ENCODE data around the gene OR7G3.

Gene OR7G3

DNA sequence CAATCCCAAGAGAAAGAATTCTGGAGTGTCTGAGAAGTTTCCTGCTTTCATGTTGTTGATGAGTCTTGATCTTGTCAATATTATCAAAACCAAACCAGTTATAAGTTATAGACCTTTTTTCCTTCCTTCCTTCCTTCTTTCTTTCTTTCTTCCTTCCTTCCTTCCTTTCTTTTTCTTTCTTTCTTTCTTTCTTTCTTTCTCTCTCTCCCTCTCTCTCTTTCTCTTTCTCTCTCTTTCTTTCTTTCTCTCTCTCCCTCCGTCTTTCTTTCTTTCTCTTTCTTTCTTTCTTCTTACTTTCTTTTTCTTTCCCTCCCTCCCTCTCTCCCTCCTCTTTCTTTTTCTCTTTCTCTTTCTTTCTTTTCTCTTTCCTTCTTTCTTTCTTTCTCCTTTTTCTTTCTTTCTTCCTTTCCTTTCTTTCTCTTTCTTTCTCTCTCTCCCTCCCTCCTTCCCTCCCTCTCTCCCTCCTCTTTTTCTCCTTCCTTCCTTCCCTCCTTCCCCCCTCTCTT lies at the start of gene OR7G3:
Gene OR7G3, minus strand, starts transcription at position 51 of the 506 bp plus-strand sequence. Its CDS starts 0 bp downstream, at position 51.
- no peak for DNase-seq

DNA sequence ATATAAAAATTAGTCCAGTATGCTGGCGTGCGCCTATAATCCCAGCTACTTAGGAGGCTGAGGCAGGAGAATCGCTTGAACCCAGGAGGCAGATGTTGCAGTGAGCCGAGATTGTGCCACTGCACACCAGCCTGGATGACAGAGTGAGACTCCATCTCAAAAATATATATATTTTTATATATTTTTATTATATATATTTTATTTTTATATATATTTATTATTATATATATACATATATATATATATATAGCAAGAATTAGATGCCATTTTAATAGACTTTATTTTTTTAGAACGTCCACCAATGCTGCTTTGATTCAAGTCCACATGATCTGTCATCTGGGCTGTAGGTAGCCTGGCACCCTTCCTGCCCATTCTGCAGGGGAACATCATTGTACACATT lies 48.6 kb upstream of the OR7G3 start:
- DNase-seq: no peak

DNA sequence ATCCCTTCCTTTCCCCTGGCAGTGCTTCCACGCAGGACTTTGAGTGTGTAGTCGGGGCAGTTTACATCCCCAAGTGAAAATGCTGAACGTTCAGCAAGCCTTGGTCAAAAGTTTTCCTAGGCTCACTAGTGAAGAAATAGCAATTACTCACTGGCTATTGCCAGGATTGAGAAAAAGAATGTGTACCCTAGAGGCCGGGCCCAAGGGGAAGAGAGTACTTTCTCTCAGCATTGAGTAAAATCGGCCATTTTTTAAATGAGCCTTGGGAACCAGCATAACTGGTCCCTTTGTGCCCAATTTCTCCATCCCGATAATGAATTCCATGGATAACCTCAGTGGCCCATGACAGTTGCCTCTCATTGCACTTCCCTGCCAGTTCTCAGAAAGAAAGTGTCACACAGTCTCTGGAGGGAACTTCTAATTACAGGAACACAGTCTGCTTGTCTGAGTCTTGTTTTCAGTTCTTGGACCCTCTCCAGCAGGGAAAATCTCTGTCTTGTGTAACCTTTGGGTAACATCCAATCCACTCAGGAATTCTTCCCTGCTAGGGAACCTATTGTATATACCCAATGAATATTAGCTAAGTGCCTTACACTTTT lies 44.7 kb upstream of the OR7G3 start:
- no peak for DNase-seq

DNA sequence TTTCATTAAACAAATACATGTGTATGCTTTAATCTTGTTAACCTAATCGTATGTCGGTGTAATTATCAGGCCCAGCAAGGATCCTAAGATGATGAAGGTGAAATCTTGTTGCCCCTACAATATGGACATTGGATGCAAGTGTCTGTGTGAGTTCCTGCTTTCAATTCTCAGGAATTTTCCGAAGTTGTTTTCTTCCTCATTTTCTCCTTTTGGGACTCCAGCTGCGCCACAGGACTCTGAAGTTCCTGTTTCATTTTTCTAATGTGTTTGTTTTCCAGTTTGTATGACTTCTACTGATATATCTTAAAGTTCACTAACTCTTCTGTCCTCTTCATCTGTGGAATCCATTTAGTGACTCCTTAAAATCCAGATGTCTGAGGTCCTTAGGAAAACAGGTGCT lies 40.1 kb upstream of the OR7G3 start:
- DNase-seq: no peak

DNA sequence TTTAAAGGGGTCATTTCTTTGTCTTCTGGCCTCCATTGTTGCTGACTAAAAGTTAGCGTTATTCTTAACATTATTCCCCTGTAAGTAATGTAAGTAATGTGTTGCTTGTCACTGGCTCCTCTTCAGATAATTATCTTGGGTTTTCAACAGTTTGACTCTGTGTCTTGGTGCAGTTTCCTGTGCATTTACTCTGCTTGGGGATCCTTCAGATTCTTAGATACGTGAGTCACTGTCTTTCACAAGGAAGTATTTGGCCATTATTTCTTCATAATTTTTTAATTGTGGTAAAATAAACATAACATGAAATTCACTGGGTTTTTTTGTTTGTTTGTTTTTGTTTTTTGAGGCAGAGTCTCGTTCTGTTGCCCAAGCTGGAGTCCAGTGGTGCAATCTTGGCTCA lies 38.5 kb upstream of the OR7G3 start:
- DNase-seq: no peak

DNA sequence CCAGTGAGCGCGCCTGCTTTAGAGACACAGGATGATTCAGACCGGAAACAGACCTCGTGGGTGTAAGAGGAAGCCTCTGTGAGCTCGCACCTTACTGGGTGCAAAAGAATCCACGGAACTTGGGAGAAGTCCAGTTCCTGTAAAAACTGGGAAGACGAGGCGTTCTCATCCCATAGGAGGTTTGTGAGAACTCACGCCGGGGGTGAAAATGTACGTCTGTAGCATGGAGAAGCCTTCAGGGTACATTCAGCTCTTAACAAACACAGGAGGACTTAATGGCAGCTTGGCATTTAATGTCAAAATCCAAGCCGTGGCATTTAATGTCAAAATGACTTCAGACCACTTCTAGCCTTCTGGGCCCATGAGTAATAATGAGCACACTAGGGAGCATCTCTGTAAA lies 34.7 kb upstream of the OR7G3 start:
- no peak for DNase-seq

DNA sequence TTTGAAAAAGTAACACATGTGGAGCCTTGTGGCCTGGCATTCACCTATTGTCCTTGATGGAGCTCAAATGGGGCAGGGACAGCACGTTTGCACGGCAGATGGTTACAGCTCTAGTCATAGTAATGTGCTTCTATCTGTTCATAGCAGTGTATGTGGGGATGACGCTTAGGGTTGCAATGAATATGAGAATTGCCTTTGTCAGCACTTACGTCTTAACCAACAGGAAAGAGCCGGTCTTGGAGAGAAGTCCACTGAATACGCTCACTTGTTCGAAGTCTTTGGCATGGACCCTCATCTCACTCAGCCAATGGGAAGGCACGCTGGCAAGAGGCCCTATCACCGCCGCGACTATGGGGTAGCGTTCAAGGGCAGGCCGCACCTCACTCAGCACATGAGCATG lies 33.1 kb upstream of the OR7G3 start:
- DNase-seq: no peak

DNA sequence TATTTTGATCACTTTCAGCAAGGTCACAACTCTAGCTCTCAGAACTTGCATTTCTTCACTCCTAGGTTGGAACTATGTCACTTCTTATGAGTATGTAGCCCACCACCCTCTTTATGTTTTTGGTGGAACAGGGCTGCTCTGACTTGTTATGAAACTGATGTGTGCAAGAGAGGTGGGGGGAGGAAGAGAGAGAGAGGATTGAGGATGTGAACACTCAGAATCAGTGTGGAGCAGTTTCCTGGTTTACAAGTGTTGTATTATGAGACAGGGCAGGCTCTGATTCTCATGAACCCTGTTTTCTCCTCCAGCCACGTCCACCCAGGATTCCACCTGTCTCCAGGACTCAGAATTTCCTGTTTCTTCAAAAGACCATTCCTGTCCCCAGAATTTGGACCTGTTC lies 29.6 kb upstream of the OR7G3 start:
- DNase-seq: no peak

DNA sequence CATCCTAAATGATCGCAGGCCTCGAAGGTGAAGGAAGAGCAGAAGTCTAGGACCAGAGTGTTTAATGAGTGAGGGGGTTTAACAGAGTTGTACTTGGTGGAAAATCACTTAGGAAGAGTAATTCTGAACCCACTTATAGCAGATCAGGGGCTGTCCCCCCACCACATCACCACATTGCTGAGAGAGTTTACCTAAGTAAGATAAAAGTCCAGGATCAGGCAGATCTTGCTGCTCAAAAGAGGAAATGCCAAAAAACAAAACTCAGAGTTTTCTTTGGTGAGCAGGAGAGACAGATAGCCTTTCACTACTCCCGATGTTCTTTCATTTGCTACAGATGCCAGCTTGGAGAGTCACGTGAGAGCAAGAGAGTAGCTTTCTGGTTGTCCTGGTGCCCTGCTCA lies 28.8 kb upstream of the OR7G3 start:
- DNase-seq: no peak

DNA sequence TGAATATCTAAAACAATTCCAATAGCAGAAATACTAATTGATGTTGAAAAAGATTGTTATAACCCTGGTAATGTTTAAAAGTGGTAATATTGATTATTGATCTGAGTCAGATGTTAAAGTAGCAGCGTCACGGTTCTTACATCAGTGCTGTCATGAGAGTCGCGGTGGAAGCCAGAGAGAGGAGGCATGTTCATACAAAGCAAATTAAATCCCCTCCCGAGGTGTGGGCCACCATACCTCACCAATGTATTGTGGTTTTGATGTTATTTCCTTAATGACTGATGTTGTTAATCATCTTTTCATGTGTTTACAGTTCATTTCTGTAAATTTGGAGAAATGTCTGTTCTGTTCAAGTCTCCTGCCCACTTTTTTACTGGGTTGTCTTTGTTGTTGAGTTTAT lies 24.6 kb upstream of the OR7G3 start:
- DNase-seq: no peak

DNA sequence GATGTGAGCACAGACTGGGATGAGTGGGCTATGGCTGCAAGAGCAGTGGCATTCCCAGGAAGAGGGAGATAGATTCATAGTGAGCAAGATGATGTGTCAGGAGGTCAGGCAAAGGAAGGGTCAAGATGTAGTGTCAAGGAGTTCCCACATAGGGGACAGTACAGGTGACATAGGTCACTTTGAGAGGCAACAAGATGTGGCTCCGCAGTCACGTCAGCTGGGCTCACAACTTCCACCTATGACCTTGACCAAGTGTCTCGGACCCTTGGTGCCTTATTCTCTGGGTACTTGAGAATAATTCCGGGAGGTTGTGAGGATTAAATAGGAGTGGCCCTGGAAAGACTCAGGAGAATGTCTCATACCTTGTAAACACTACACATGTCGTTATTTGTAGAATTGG lies 23.9 kb upstream of the OR7G3 start:
- DNase-seq: no peak

DNA sequence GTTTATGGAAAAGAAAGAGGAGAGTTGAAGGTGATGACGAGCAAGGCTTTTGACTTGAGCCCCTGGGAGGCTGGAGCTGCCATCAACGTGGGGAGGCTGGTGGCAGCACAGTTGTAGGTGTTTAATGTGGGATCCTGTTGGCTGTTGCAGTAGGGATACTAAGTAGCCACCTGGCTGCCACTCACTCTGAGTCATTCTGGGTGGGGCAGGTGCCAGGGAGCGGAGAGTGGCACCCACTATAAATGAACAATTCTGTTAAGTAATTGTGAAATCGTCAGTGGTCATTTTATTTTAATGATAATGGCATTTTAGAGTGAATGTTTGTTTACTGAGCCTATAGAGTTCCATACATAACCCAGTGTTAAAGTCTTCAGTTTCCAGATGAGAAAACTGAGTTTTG lies 23.2 kb upstream of the OR7G3 start:
- no peak for DNase-seq

DNA sequence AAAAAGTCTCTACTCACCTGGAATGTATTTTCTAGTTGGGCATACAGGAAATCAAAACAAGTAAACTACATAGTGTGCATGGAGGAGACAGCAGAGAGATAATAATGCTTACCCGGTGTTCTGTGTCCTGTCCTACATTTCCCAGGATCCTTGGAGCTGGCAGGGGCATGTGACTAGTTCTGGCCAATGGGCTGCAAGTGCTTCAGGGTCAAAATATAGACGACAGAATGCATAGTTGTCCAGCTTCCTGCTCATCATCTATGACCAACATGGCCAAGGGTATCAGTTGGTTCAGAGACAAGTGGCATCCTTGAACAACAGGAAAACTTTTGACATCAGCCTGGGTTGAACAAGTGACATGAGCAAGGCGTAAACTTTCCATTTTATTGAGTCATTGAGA lies 21.9 kb upstream of the OR7G3 start:
- no peak for DNase-seq

DNA sequence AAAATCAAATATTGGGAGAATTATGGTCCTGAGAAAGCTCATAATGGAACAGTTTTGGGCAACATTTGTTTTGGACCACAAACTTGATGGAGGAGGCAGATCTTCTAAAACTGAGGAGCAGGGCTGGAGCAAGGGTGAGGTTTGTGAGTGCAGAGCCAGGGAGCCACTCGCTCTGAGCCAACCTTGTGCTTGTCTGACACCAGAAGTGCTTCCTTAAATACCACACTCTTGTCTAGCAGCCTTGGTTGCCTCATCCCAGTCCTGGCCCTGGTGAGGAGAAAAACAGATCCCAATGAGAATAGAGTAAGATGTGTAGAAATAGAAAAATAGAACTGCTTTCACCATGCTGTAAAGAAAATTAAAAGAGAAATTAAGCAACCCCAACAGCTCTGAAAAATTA lies 20.1 kb upstream of the OR7G3 start:
- DNase-seq: no peak

DNA sequence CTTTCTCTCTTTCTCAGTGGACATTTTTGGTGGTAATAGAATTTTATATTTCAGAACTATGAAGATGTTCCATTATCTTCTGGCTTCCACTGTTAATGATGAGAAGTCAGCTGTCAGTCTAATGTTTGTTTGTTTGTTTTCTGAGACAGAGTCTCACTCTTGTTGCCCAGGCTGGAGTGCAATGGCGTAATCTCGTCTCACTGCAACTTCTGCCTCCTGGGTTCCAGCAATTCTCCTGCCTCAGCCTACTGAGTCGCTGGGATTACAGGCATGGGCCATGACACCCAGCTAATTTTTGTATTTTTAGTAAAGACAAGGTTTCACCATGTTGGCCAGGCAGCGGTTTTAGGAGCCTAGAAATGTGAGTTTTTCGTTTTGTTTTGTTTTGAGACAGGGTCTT lies 18.2 kb upstream of the OR7G3 start:
- DNase-seq: no peak

DNA sequence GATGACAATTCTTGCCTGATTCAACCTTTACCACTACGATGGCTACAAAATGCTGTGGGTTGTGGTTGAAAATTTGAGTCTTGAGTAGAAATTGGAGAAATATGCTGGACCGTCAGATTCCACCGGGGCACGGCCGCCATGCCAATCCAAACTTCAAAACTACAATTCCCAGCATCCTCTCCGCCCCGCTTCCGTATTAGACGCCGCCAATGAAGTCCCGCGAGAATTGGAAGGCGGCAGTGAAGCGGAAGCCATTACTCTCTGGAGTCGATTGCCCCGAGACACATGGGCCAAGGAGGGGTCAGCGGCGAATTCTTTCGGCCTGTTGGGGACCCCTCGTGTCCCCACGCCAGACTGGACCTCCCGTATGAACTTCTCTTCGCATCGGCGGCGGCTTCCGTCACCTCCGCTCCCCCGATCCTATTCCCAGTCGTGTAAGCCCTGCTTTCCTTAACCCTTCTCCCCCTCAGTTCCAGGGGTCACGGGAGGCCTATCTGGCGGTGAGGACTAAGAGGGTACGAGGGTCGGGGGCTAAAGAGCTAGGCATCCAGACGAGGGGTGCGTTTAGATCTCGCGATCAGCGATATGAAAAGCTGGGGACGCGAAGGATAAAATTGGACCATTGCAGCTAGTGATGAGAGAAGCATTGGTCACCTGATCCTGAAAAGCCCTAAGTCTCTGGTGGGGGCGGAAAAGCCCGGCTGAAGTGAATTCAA lies 13.6 kb upstream of the OR7G3 start, which contains the start of gene ZNF317:
Gene ZNF317, plus strand, starts transcription at position 239 of the 716 bp plus-strand sequence. CDS start 15,620 bp downstream, outside the sequence.
- DNase-seq: peak; percentile 94

DNA sequence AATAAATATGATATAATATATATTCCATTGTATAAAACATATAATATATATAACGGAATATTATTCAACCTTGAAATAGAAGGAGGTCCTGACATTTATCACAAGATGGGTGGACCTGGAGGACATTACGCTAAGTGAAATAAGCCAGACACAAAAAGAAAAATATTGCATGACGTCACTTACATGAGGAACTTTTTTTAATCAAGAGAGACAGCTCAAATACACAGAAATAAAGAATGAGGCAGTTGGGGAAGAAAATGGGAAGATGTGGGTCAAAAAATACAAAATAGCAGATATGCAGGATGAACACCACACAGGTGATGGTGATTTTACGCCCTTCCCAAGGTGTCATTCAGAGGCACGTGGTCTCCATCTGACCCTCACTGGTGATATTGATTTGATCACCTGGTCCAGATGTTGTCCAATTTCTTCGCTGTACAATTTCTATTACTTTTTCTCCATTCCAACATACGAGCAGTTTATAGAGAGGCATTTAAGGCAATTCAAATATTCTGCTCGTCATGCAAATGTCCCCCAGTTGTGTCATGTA lies 12.9 kb upstream of the OR7G3 start:
- DNase-seq: no peak

DNA sequence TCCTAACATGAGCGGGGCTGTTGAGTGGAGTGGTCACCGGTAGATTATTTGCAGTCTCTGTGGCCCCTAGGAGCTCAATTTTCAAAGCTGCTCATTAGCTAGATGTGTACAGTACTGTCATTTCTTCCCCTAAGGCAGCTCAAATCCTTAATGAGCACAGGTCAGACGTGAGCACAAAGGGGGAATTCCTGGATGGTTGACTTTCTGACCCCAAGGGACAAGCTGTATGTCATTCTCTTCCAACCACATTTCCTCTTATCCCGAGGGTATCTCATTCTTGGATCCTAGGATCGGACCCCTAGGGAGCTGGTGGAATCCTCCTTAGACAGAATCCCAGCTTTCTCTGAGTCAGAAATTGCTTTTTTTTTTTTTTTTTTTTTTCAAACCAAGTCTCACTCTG lies 5.7 kb upstream of the OR7G3 start:
- no peak for DNase-seq

DNA sequence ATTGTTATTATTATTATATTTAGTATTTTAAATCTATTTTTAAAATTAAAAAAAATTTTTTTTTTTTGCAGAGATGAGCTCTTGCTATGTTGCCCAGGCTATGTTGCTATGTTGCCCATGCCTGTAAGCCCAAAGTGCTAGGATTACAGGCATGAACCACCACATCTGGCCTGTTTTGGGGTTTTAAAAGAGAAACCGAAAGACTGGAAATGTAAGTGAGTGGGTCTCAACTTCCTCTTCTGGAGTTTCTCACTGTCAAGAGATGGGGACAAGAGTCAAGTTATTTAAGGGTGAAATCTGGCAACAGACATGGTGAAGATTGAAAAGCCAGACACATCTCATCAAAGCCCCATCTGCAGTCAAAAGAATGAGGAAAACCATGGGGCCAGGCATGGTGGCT lies 4.2 kb upstream of the OR7G3 start:
- DNase-seq: no peak

DNA sequence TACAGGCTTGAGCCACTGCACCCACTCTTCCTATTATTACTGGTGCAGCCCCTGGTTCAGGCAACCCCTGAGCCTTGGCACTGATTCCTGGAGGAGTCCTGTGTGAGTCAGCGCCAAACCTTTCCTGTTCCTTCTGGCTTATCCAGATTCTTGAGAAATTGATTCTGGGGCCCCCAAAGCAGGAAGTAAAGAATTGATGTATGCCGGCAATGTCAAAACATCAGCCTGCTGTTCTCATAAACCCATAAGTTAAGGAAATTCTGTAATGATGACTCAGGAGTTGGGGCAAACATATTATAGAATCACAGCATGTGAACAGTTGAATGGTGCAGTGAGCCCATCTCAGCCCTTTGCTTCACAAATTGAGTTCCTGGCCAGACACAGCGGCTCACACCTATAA lies 1.4 kb upstream of the OR7G3 start:
- no peak for DNase-seq

DNA sequence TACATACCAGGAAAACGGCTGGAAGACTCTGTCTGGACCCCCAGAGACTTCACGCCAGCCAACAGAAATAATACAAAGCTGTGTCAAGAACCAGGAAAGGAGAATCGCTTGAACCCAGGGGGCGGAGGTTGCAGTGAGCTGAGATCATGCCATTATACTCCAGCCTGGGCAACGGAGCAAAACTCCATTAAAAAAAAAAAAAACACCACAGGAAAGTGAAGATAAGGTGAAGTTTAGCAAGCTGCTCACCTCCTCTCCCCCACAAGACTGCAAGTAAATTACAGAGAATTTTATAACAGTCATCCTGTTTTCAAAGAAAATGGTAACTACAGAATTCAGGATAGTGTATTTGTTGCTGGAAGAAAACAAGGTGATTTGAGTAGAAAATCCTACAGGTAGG lies 10.2 kb downstream of the OR7G3 start:
- no peak for DNase-seq

DNA sequence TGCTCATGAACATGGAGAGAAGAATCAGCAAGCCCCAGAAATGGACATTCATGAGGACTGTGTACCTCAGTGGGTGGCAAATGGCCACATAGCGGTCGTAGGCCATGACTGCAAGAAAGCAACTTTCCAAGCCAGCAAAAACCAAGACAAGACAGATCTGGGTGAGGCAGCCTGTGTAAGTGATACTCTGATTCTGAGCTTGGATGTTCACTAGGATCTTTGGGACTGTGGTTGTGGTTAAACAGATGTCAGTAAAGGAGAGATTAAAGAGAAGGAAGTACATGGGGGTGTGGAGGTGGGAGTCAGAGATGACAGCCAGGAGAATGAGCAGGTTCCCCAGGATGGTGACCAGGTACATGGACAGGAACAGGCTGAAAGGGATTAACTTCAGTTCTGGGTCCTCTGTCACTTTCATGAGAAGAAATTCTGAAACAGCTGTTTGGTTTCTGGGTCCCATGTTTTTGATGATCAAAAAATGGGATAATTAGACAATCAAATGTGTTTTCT lies 11.4 kb downstream of the OR7G3 start, which contains the start of gene OR7G1:
Gene OR7G1, minus strand, starts transcription at position 457 of the 507 bp plus-strand sequence. Its CDS starts 0 bp downstream, at position 457.
- DNase-seq: no peak

DNA sequence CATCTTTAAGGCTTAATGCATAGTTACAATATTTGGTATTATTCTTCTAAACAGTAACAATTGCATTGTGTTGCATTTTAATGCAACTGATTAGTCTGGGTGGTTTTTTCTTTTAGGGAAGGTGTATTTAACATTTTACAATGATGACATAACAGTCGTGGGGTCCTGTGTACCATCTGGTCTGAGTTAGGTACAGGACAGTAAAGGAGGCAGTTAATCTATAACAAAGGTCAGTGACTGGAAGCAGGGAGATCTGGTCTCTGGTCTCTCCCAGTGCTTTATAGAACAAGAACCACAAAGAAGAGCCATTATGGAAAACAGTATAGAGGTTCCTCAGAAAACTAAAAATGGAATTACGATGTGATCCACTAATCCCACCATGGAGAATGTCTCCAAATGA lies 16.8 kb downstream of the OR7G3 start:
- DNase-seq: no peak

DNA sequence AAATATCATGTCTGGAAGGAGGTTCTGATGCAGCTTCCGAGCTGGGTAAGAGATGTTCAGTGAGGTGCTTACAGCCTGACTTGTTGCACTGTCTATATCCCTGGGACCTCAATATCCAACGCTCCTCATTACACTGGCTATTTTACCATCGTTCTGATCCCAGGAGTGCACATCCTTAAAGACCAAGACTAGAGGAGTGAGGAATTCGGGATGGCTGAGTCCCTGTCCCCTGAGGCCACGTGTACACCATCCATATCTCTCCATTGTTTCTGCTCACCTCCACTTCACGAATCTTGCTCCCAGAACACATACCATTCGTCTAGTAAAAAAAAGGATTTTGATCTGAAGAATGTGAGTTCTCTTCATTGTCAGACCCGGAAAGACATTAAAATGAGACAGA lies 19.4 kb downstream of the OR7G3 start, which contains the start of gene OR7G2:
Gene OR7G2, minus strand, starts transcription at position 101 of the 400 bp plus-strand sequence. CDS start 4,232 bp downstream, outside the sequence.
- no peak for DNase-seq

Data from midbrain (tissue), 1 donor.